Body of pancreas (tissue), 4 donors: ENCODE data around the gene LNPK. TPM values are rescaled to one million over a fixed set of nuclear protein-coding genes. Genes with fewer than 3 reads are reported as not detected.

Experiments
- ATAC-seq: fragments of 150-250 bp; one replicate; pipeline ENCODE4 v1.9.1; 2016
- DNase-seq, 4 donors: peaks; one replicate each; pipeline ENCODE4 v3.0.0-alpha.2; 2019
- H3K27ac ChIP-seq, 4 donors: fragments of 200-600 bp; sonication (generic); 1 replicate in 3 of 4; 2 replicates in 1 of 4; pipeline versions ENCODE4 v1.5.1 to v1.6.1; 2016 to 2019; ENCODE audit warnings: mild to moderate bottlenecking in 1 of 4, mixed read lengths in 1 of 4, moderate library complexity in 1 of 4
- H3K27me3 ChIP-seq, 2 donors: fragments of 200-600 bp; sonication (generic); one replicate each; pipeline ENCODE4 v1.6.0; 2016; ENCODE audit warnings: mild to moderate bottlenecking in 1 of 2
- H3K36me3 ChIP-seq, 2 donors: fragments of 200-600 bp; sonication (generic); replicated peaks in 1 of 2; 2 replicates each; pipeline ENCODE4 v1.5.1; 2016; ENCODE audit warnings: low read depth in 2 of 2; ENCODE audit not compliant: insufficient read depth in 1 of 2
- H3K4me1 ChIP-seq: fragments of 200-600 bp; sonication (generic); one replicate; pipeline ENCODE4 v1.6.0; 2016
- H3K4me3 ChIP-seq, 2 donors: fragments of 200-600 bp; sonication (generic); 1 replicate in 1 of 2; 2 replicates in 1 of 2; pipeline ENCODE4 v1.5.1; 2016 to 2019
- H3K9me3 ChIP-seq, 3 donors: fragments of 200-600 bp; sonication (generic); 1 replicate in 2 of 3; 2 replicates in 1 of 3; pipeline ENCODE4 v1.5.1; 2016
- CTCF ChIP-seq, 7 experiments: fragments of 450-650 bp in 4 of 7; fragments of 200-600 bp in 3 of 7; sonication (generic) in 3 of 7; IDR thresholded peaks; one replicate each; pipeline ENCODE4 v1.5.1; 2016 to 2019; ENCODE audit warnings: antibody characterized with exemption in 7 of 7
- POLR2A ChIP-seq, 3 donors: fragments of 450-650 bp; IDR thresholded peaks; one replicate each; pipeline ENCODE4 v1.6.1; 2016; ENCODE audit warnings: antibody characterized with exemption in 3 of 3, mild to moderate bottlenecking in 2 of 3
- WGBS, 2 donors: methylation state at CpG; one replicate each; pipeline ENCODE4 v1.1.5; 2017; 5-methylcytosine and 5-hydroxymethylcytosine counted together
- intact Hi-C: fragments of 100-400 bp; cut with DNase I; formaldehyde crosslinking; loops from one replicate; pipeline ENCODE4 v1.15.1; 2023
- total RNA-seq, 2 donors: library from RNA; depleted of rRNA; stranded (reverse); fragments of >200 nt; gene quantifications; one replicate each; pipeline ENCODE4 v1.1.0, GENCODE V29; 2016

LNPK gene
- total RNA-seq, 2 donors from 2014 or later, result 6.6 to 10.6 TPM

GRCh38 chr2:175950512-175950911 is 51.6 kb downstream of the LNPK start:
- no peak for ATAC-seq
- no peak for DNase-seq
- Histone ChIP-seq H3K4me1 (no peaks in the 10 kb centered on the region), H3K4me3 (no peak overlapping the region), H3K27me3 (no peaks in the 10 kb centered on the region), H3K36me3 (peaks cover 0 to 2% of the 10 kb centered on the region in 2 donors), H3K27ac (no peak overlapping the region), H3K9me3 (no peaks in the 10 kb centered on the region)
- TF ChIP-seq POLR2A (IDR thresholded peaks at IDR 0.05), result no peak
- TF ChIP-seq CTCF (IDR thresholded peaks at IDR 0.05), result no peak
- WGBS, 2 donors, result 94 to 95% methylated on average over 3 of the region's 3 CpGs
- intact Hi-C loops, result no loop called here

DNA sequence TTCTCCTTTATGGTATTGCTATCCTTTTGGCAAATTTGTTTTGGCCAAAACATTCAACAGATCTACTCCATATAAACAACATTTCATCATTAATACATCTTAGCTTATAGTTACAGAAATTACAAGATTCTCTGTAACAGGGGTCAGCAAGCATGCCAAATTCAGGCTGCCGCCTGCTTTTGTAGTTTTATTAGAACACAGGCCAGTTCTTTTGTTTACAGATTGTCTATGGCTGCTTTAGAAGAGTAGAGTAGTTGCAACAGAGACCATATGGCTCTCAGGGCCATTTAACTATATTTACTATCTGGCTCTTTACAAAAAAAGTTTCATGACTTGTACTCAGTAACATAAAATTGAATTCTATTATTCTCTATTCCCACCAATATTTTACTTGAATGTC is 53.9 kb downstream of the LNPK start:
- 90 to 92% methylated on average over 1 of the region's 1 CpG for WGBS, 2 donors
- no peak overlapping the region for H3K4me3 ChIP-seq
- intact Hi-C loops, result no loop called here
- DNase-seq (no peak), ATAC-seq (no peak)
- H3K27ac ChIP-seq, result no peak overlapping the region
- no peaks in the 10 kb centered on the region for H3K9me3 ChIP-seq
- H3K4me1 ChIP-seq, result no peaks in the 10 kb centered on the region
- no peaks in the 10 kb centered on the region for H3K27me3 ChIP-seq
- no peak for TF ChIP-seq CTCF (IDR thresholded peaks at IDR 0.05)
- no peak for TF ChIP-seq POLR2A (IDR thresholded peaks at IDR 0.05)
- peaks cover 0 to 2% of the 10 kb centered on the region in 2 donors for H3K36me3 ChIP-seq

- 86 to 88% methylated on average over 1 of the region's 1 CpG for WGBS, 2 donors
- no peaks in the 10 kb centered on the region for H3K27me3 ChIP-seq
- H3K36me3 ChIP-seq, result peaks cover 0 to 2% of the 10 kb centered on the region in 2 donors
- no peaks in the 10 kb centered on the region for H3K9me3 ChIP-seq
- no peak for TF ChIP-seq CTCF (IDR thresholded peaks at IDR 0.05)
- no peak for TF ChIP-seq POLR2A (IDR thresholded peaks at IDR 0.05)
- no peak for DNase-seq
- intact Hi-C loops, result no loop called here
- no peaks in the 10 kb centered on the region for H3K4me1 ChIP-seq
- H3K27ac ChIP-seq, result no peak overlapping the region
- ATAC-seq, result no peak
- H3K4me3 ChIP-seq, result no peak overlapping the region
Measured at GRCh38 chr2:175947073-175947472, 55.0 kb downstream of the LNPK start.

DNA sequence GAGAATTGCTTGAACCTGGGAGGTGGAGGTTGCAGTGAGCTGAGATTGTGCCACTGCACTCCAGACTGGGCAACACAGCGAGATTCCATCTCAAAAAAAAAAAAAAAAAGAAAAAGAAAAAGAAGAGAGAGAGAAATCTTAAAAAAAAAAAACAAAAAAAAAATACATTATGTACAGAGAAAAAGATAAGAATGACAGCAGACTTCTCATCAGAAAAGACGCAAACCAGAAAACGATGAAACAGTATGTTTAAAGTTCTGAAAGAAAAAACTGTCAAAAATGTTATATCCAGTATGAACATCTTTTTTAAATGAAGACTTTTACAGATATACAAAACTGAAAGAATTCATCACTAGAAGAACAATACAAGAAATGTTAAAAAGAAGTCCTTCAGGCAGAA is 60.4 kb downstream of the LNPK start:
- H3K4me1 ChIP-seq, result no peaks in the 10 kb centered on the region
- H3K36me3 ChIP-seq, result peaks cover 0 to under 1% of the 10 kb centered on the region in 2 donors
- no peaks in the 10 kb centered on the region for H3K9me3 ChIP-seq
- DNase-seq (no peak), ATAC-seq (no peak)
- no peak for TF ChIP-seq POLR2A (IDR thresholded peaks at IDR 0.05)
- no peak for TF ChIP-seq CTCF (IDR thresholded peaks at IDR 0.05)
- intact Hi-C loops, result no loop called here
- no peak overlapping the region for H3K4me3 ChIP-seq
- 95 to 99% methylated on average over 3 of the region's 3 CpGs for WGBS, 2 donors
- no peak overlapping the region for H3K27ac ChIP-seq
- no peaks in the 10 kb centered on the region for H3K27me3 ChIP-seq

- intact Hi-C loops, result no loop called here
- 80 to 84% methylated on average over 2 of the region's 2 CpGs for WGBS, 2 donors
- H3K36me3 ChIP-seq, result peaks cover 0 to 2% of the 10 kb centered on the region in 2 donors
- H3K27me3 ChIP-seq, result no peaks in the 10 kb centered on the region
- no peak for TF ChIP-seq CTCF (IDR thresholded peaks at IDR 0.05)
- DNase-seq, result no peak
- ATAC-seq, result no peak
- H3K27ac ChIP-seq, result no peak overlapping the region
- no peak overlapping the region for H3K4me3 ChIP-seq
- no peaks in the 10 kb centered on the region for H3K4me1 ChIP-seq
- H3K9me3 ChIP-seq, result no peaks in the 10 kb centered on the region
Measured at GRCh38 chr2:175937216-175937615, 64.9 kb downstream of the LNPK start.
